ENCODE measurements around the gene PRKAG1.

GRCh38 chr12:49038291-49038955 lies 19.8 kb upstream of the PRKAG1 start:
- TF ChIP-seq CTCF (IDR thresholded peaks at IDR 0.05; ENCODE audit: borderline replicate concordance, extremely low read depth, low read length, poor library complexity, severe bottlenecking), result no peak
- no peak for TF ChIP-seq EZH2 (IDR thresholded peaks at IDR 0.05; ENCODE audit: borderline replicate concordance, low read depth, low read length, severe bottlenecking)

Measured in DND-41 (cell line).